Activated T-helper 9 cell treated with anti-CD3 and anti-CD28 coated beads, Interleukin-2, amount 50 U/mL, for 16 hours (primary cell): ENCODE results near the gene ZBTB7A.
A peak's percentile ranks its signal among the peaks of the same experiment; 100 is the strongest.

Experiments
- DNase-seq: peaks from one replicate; pipeline ENCODE4 v3.0.0-alpha.2; 2020; ENCODE audit warnings: low read depth

The ZBTB7A gene

DNA sequence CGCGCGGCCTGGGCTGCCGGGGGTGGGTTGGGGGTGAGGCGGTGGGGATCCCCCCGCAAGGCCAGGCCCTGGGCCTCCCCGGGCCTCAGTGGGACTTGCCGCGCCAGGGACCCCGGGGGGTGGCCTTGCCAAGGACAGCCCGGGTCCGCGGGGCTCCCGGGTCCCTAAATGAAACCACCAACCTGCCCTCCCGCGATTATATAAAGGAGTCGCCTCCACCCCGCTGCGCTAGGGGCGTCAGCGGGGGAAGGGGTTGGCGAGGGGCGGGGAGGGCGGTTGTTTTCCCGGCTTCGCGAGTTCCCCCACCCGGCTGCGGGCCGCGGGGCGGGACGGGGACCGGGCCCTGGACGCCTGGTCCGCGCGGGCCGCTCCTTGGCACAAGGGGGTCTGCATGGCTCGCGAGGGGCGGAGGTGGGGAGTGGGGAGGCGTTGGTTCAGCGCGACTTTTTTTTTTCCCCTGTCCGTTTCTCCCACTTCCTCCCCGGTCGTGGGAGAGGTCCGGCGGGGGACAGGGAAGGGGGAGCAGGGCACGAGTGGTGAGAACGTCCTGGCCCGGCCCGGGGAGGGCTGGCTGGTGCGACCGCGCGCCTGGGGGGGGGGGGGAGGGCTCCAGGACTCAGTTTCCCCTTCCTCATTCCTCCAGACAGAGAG is 822 bp upstream of the ZBTB7A start:
- no peak for DNase-seq

GRCh38 chr19:4066176-4066606 is 508 bp downstream of the ZBTB7A start:
- peak; percentile 38 for DNase-seq

GRCh38 chr19:4065430-4066175 is 1.1 kb downstream of the ZBTB7A start:
- peak; percentile 96 for DNase-seq

DNA sequence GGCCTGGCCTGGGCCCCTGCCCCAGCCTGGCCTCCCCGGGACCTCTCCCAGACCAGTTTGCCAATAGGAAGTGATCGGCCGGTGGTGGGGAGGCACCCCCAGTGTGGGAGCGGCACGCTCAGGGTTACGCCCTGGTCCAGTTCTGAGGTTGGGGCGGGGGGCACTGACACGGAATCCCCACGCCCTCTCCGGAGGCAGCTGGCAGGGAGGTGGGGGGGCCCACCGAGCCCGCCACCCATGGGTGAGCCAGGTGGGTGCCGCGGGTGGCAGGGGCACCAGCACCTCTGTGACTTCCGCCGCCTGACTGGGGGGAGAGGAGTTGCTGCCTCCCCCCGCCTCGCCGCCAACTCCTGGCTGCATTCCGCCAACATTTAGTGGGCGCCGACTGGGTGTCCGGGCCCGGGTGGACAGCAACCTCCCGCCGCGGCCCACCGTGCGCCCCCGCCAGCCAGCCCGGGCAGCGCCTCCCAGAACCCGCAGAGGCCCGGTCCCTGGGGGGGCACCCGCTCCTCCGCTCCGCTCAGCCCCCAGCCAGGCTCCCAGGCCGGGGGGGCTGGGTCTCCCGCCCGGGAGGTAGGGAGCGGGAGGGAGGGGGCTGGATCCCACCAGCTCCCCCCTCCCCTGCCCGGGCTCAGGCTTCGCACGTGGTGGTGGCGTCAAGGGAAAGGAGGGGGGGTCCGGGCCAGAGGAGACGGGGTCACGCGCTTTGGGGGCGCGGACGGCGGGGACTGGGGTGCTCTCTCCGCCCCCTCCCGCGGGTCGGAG is 2.0 kb downstream of the ZBTB7A start:
- no peak for DNase-seq

DNA sequence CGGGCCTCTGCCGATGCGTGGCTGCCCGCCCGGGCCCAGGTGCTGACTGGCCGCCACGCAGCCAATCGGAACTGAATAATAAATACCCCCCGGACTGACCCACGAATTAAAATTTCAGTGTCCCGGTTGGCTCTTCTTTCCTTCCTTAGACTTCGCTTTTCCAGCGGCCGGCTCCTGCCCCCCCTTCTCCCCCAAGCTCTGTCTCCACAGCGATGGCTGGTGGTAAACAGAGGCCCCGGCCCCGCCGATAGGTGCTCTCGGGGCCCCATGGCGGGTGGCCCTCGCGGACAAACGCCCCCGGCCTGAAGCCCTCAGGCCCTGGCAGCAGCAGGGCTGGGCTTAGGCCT is 2.6 kb downstream of the ZBTB7A start:
- no peak for DNase-seq

DNA sequence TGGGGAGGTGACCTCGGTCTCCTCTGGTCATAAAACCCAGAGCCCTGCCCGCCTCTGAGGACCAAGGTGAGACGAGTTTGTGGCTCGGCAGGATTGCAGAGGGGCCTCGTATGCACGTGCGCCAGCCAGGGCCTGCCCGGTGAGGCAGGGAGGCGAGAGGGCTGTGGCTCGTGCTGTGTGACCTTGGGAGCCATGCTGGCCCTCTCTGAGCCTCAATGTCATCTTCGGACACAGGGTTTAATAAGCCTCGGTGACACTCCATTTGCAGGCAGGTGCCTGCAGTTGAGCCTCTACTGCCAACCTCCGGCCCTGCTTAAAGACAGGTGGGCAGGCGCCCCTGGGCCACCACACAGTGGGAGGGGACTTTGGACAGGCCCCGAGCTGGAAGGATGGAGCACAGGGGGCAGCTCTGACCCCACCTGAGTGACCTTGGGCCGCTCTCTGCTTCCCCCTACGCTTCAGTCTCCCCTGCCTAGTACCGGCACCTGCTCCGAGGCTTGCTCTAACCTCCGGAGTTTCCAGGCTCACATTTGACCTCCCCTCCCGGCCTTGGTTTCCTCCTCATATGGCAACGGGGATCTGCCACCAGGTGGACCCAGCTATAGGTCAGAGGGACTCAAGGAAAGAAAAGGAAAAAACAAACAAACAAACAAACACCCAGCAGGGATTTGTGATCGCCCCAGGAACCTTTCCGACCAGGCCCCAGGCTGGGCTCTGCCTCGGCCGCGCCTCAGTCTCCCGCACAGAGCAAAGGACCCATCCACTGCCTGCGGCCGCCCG is 3.1 kb downstream of the ZBTB7A start:
- DNase-seq, result no peak

DNA sequence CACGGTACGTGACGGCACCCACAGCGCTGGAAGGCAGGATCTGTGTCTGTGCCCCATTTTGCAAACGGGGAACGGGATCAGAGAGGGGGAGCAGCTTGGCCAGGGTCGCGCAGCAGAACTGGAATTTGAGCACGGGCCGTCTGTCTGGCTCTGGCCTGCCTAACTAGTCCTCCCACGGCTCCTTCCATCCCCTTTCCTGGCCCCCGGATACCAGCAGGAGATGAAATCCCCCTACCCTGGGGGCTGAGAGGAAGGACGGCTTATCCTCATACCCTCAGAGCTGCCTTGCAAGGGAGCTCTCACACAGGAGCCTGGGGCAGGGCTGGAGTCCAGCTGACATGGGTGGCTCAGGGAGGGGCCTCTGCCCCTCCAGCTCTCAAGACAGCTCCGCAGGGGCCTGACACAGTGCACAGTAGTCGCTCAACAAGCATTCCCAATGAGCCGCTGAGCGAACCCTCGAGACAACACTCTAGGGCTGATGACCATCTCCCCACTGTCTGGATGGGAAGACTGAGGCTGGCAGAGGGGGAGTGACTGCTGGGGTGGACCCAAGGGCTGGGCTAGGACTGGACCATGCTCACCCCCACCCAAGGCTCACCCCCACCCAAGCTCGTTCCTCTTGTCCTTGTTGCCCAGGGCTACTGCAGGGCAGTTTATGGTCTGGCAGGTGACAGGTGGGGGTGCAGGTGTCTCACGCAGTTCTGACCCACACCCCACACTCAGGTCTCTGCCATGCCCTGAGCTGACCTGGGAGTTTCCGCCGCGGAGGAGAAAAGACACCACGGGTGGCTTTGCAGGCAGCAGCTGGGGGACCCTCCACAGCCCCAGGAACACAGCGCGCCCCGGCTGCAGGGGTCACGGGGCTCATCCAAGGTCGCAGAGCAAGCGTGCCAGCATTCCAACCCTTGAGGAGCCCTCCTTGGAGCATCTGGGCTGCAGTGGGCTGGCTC is 4.0 kb downstream of the ZBTB7A start:
- DNase-seq, result no peak

DNA sequence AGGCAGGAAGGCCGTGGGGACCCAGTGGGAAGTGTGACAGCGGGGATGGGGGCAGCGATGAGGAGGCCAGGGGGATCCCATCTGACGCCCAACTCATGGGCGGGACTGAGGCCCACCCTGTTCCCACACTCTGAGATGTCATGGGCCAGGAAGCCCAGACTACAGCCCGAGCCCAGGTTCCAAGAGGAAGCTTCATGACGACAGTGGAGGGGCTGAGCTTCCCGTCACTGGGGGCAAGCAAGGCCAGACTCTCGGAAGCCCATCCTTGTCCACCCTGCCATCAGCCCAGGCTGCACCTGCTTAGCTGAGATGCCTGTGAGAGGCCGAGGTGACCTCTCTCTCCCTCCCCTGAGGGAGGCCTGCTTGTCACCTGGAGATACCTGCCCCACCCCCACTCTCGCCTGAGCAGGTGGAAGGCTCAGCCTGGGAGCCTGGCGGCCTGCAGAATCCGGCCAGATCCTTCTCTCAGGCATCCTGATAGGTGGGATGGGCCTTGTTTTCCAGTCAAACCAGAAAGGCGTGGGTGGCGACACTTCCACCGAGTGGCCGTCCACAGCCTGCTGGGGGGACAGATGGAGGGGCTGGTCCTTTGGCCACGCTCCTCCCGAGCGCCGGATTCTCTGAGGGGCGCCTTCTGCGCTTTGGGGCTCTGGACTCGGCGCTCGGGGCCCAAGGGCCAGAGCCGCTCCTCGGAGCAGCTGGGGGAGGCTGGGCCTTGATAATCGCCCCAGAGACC is 4.8 kb downstream of the ZBTB7A start:
- DNase-seq, result no peak

GRCh38 chr19:4061178-4061682 is 5.5 kb downstream of the ZBTB7A start:
- DNase-seq, result no peak

DNA sequence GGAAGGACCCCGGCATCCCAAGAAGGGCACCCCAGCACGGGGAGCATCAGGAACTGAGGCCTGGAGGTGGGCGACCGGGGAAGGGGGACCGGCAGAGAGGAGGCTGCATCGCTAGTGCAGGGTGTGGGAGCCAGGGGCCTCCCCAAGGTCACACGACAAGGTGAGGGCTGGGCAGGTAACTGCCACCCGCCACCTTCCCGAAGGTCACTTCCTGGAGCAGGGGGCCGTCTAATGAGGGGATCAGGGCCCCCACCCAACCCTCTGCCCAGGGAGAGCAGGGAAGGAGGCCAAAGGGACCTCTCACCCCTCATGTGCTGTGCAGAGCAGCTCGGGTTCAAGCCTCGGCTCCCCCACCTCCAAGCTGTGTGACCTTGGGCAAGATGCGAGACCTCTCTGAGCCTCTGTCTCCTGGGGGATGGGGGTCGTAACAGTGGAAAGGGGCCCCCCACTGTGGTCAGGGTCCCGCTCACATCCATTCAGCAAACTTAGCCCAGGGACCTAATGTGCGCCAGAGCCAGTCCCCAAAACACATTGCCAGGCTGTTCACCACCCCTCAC is 6.0 kb downstream of the ZBTB7A start:
- DNase-seq, result no peak

DNA sequence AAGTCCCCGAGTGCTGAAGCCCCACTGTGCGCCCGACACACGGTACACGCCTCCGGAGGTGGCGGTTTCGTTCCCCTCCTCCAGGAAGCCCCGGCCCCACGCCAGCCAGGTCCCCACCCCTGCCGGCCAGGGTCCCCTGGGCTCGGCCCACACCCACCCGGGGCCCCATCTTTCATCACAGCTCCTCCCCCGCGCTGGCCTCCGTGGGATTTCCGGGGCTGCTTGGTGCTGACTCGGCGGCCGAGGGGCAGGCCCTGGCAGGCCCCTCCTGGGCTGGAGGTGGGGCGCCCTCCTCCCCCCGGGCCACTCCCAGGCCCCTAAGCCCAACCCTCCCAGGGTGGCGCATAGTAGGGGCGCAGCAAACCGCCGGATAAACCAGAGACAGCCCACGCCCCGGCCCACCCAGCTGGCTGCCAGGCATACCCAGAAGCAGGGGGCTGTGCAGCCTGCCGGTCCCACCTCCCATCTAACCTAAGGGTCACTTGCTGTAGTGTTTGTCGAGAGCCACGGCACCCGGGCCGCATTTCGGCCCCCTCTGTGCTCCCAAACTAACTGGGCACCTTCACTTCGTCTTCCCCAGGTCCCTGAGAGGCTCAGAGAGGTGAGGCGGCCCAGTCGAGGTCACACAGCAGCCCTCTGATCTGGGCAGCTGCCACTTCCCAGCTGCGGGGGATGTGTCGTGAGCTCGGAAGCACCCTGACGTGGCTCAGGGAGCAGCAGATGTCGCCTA is 6.6 kb downstream of the ZBTB7A start:
- DNase-seq, result peak; percentile 58

- DNase-seq, result no peak
These were observed 7.2 kb downstream of the ZBTB7A start for GRCh38 chr19:4059453-4059871.

- DNase-seq, result no peak
These were observed 7.8 kb downstream of the ZBTB7A start for GRCh38 chr19:4058693-4059452.

DNA sequence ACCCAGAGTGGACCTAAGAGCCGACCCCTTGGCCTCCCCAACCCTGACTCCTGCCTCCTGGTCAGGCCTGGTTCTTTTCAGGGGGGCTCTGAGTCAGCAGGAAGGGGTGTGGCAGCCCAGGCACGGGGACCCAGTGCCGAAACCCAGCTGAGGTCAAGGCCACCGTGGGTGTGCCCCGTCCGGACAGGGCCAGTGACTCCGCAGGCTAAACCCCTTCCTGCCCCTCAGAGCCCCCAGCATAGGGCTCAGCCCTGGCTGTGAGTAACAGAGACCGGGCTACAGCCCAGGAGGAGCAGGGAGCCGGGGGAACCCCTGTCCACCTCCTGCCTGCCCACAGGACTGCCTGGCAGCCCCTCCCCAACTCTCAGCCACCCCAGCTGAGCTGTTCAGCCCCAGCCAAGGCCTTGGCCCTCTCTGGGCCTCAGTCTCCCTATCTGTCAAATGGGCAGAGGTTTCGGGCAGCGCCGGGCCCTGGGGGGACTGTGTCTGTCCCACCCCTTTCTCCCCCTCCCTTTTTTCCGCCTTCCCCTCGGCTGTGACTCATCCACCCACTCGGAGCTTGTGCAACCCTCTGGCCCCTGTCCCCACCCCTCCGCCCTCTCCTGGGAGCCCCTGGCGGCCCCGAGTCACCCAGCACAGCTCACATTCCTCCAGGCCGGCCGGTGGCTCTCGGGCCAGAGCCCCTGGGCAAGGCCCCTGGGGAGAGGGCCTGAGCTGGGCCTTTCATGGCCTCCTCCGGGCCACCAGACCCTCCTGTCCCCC is 8.6 kb downstream of the ZBTB7A start:
- peak; percentile 59 for DNase-seq

DNA sequence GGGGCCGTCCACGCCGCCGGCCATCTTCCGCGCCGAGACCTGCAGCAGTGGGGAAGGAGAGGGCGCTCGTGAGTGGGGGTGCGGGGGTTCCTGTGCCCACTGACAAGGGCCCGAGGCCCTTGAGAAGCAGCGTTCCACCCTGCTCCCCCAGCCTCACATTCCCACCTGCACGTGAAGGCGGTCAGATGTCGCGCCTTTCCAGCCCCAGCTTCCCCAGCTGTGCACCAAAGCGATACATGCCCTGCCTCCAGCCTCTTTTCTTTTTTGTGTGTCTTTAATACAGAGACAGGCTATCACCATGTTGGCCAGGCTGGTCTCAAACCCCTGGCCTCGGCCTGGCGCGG is 11.5 kb downstream of the ZBTB7A start:
- no peak for DNase-seq

GRCh38 chr19:4054441-4055208 is 12.1 kb downstream of the ZBTB7A start:
- DNase-seq, result no peak
